ENCODE results near the gene ZNF598. TPM values are rescaled to one million over a fixed set of nuclear protein-coding genes. Genes with fewer than 3 reads are reported as not detected.
"Not testable (repeated sequence)": the region's sequence is repeated elsewhere in the genome, so short reads cannot be mapped to it uniquely, and the experiment has no call there.

The ZNF598 gene
- total RNA-seq, 1 donor from 2014 or later = 90.4 TPM

DNA sequence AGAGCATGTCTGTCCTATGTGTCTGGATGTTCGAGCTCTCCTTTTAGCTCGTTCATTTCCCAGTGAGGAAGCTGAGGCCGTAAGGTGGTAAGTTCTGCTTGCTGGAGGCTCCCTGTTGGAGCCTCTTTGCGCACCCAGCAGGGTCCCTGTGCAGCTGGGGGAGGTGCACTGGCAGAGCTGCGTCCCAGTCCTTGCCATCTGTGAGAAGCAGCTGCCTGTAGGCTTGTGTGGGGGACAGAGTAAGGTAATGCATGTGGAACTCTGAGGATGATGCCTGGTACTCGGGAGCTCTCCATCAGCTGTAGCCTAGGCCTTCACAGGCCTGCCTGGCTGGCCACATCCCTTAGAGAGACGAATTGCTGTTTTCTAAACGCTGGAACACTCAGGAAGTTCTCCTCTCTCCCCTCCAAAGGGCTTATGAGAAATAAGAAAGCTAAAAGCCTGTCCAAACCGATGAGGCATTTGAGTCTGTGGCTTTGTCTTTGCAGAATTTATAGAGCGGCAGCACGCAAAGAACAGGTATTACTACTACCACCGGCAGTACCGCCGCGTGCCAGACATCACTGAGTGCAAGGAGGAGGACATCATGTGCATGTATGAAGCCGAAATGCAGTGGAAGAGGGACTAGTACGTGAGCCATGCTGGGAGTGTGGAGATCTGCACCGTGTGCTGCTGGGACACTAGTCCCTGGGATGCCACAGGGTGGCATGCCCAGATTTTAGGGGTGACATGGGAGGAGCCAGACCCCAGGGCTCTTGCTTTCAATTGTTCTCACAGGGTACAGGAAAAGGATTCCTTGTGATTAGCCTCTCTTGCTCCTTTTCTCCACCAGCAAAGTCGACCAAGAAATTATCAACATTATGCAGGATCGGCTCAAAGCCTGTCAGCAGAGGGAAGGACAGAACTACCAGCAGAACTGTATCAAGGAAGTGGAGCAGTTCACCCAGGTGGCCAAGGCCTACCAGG, 48.7 kb downstream of the ZNF598 start:
- Mint-ChIP-seq H3K4me1 (ENCODE audit: low read depth, unreplicated experiment) (peaks cover 18% of the 10 kb centered on the region), H3K9me3 (ENCODE audit: unreplicated experiment) (peaks cover 19% of the 10 kb centered on the region), H3K4me3 (ENCODE audit: unreplicated experiment) (peak overlapping the region; percentile 90), H3K27ac (ENCODE audit: unreplicated experiment) (peak overlapping the region; percentile 76), H3K27me3 (ENCODE audit: unreplicated experiment) (peaks cover 13% of the 10 kb centered on the region), H3K36me3 (ENCODE audit: unreplicated experiment) (no peaks in the 10 kb centered on the region)
- DNase-seq = peak; percentile 71
- TF ChIP-seq, protein P1, sequence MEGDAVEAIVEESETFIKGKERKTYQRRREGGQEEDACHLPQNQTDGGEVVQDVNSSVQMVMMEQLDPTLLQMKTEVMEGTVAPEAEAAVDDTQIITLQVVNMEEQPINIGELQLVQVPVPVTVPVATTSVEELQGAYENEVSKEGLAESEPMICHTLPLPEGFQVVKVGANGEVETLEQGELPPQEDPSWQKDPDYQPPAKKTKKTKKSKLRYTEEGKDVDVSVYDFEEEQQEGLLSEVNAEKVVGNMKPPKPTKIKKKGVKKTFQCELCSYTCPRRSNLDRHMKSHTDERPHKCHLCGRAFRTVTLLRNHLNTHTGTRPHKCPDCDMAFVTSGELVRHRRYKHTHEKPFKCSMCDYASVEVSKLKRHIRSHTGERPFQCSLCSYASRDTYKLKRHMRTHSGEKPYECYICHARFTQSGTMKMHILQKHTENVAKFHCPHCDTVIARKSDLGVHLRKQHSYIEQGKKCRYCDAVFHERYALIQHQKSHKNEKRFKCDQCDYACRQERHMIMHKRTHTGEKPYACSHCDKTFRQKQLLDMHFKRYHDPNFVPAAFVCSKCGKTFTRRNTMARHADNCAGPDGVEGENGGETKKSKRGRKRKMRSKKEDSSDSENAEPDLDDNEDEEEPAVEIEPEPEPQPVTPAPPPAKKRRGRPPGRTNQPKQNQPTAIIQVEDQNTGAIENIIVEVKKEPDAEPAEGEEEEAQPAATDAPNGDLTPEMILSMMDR (IDR thresholded peaks at IDR 0.05; ENCODE audit: partially characterized antibody, unreplicated experiment) = no peak

- DNase-seq = peak; percentile 96
- H3K36me3 Mint-ChIP-seq (ENCODE audit: unreplicated experiment) = no peaks in the 10 kb centered on the region
- H3K27me3 Mint-ChIP-seq (ENCODE audit: unreplicated experiment) = peaks cover 8% of the 10 kb centered on the region
- peaks cover 18% of the 10 kb centered on the region for H3K4me1 Mint-ChIP-seq (ENCODE audit: low read depth, unreplicated experiment)
- peak within 1 kb of the TSS; percentile 82 for H3K27ac Mint-ChIP-seq (ENCODE audit: unreplicated experiment)
- TF ChIP-seq, protein P1 (IDR thresholded peaks at IDR 0.05; ENCODE audit: partially characterized antibody, unreplicated experiment) = peak; percentile 38
- peak within 1 kb of the TSS; percentile 90 for H3K4me3 Mint-ChIP-seq (ENCODE audit: unreplicated experiment)
- H3K9me3 Mint-ChIP-seq (ENCODE audit: unreplicated experiment) = peaks cover 16% of the 10 kb centered on the region
Measured at GRCh38 chr16:1959269-1960039, 50.2 kb downstream of the ZNF598 start, which contains the start of gene NDUFB10. TSS of gene NDUFB10 (plus strand) at chr16:1959538. CDS start at chr16:1959625, 87 bp downstream.

DNA sequence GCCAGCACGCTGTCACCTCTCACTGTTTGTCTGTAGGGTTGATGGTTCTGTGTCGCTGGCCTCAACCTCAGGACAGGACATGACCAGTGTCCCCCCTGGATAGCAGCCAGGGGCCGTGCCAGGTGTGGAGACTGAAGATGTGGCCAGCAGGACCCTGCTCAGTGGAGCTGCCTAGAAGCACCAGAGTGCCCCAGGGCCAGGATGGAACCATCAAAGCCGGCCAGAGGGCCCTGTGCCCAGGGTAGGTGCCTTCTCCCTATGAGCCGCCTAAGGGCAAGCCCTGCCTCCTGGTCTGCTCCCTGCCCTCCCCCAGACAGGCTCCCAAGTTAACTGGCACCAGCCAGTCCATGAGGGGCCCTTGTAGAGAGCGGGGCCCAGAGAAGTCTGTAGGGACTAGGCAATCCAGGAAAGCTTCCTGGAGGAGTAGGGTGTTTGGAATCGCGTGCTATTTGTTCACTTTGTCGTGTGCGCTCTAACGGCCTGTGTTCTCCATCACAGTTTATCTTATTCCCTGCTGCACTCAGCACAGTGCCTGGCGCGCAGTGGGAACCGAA, 50.8 kb downstream of the ZNF598 start:
- H3K27me3 Mint-ChIP-seq (ENCODE audit: unreplicated experiment) = peaks cover 5% of the 10 kb centered on the region
- DNase-seq = no peak
- H3K4me1 Mint-ChIP-seq (ENCODE audit: low read depth, unreplicated experiment) = peaks cover 16% of the 10 kb centered on the region
- peak overlapping the region; percentile 90 for H3K4me3 Mint-ChIP-seq (ENCODE audit: unreplicated experiment)
- TF ChIP-seq, protein P1 (IDR thresholded peaks at IDR 0.05; ENCODE audit: partially characterized antibody, unreplicated experiment) = no peak
- peaks cover 12% of the 10 kb centered on the region for H3K9me3 Mint-ChIP-seq (ENCODE audit: unreplicated experiment)
- peak overlapping the region; percentile 82 for H3K27ac Mint-ChIP-seq (ENCODE audit: unreplicated experiment)
- H3K36me3 Mint-ChIP-seq (ENCODE audit: unreplicated experiment) = no peaks in the 10 kb centered on the region

GRCh38 chr16:1958143-1958491, 51.5 kb downstream of the ZNF598 start:
- not testable (repeated sequence) for H3K4me3 Mint-ChIP-seq (ENCODE audit: unreplicated experiment); H3K27ac Mint-ChIP-seq (ENCODE audit: unreplicated experiment); H3K27me3 Mint-ChIP-seq (ENCODE audit: unreplicated experiment); DNase-seq; H3K36me3 Mint-ChIP-seq (ENCODE audit: unreplicated experiment)
- peaks cover 13% of the 10 kb centered on the region for H3K4me1 Mint-ChIP-seq (ENCODE audit: low read depth, unreplicated experiment)
- peaks cover 12% of the 10 kb centered on the region for H3K9me3 Mint-ChIP-seq (ENCODE audit: unreplicated experiment)

- not testable (repeated sequence) for H3K36me3 Mint-ChIP-seq (ENCODE audit: unreplicated experiment); H3K4me3 Mint-ChIP-seq (ENCODE audit: unreplicated experiment); H3K27ac Mint-ChIP-seq (ENCODE audit: unreplicated experiment); H3K27me3 Mint-ChIP-seq (ENCODE audit: unreplicated experiment); DNase-seq
- H3K9me3 Mint-ChIP-seq (ENCODE audit: unreplicated experiment) = peaks cover 12% of the 10 kb centered on the region
- H3K4me1 Mint-ChIP-seq (ENCODE audit: low read depth, unreplicated experiment) = peaks cover 11% of the 10 kb centered on the region
Measured at GRCh38 chr16:1957434-1958142, 52.0 kb downstream of the ZNF598 start.

Data from glutamatergic neuron (in vitro differentiated cells).